Right lobe of liver (tissue), 6 donors: ENCODE data around the gene HBD. TPM values are rescaled to one million over a fixed set of nuclear protein-coding genes. Genes with fewer than 3 reads are reported as not detected.

Experiments used
- ATAC-seq, 4 donors: fragments of 200-7000 bp; cut with Tn5 transposase; one replicate each; pipeline ENCODE4 v1.9.1; 2020; ENCODE audit warnings: mild to moderate bottlenecking in 4 of 4, moderate library complexity in 4 of 4
- DNase-seq, 3 donors: peaks; one replicate each; pipeline ENCODE4 v3.0.0-alpha.2; 2020
- H3K27ac ChIP-seq, 3 donors: fragments of 200-600 bp; one replicate each; pipeline ENCODE4 v1.8.0; 2022
- H3K27me3 ChIP-seq, 2 donors: fragments of 200-600 bp; one replicate each; pipeline ENCODE4 v1.8.0; 2022
- H3K36me3 ChIP-seq, 4 donors: fragments of 200-600 bp; sonication (generic) in 1 of 4; one replicate each; pipeline versions ENCODE4 v1.5.1 to v1.8.0; 2017 to 2022; ENCODE audit warnings: control low read depth in 1 of 4
- H3K4me1 ChIP-seq, 4 donors: fragments of 200-600 bp; sonication (generic) in 1 of 4; one replicate each; pipeline versions ENCODE4 v1.5.1 to v1.8.0; 2017 to 2022; ENCODE audit warnings: control low read depth in 1 of 4
- H3K4me3 ChIP-seq, 3 donors: fragments of 200-600 bp; one replicate each; pipeline ENCODE4 v1.8.0; 2022
- H3K9me3 ChIP-seq, 4 donors: fragments of 200-600 bp; sonication (generic) in 1 of 4; one replicate each; pipeline versions ENCODE4 v1.5.1 to v1.8.0; 2017 to 2022; ENCODE audit warnings: control low read depth in 1 of 4
- CTCF ChIP-seq, 4 donors: fragments of 200-600 bp in 3 of 4; fragments of 450-650 bp in 1 of 4; IDR thresholded peaks; one replicate each; pipeline versions ENCODE4 v1.5.1 to v1.8.0; 2016 to 2022; ENCODE audit warnings: antibody characterized with exemption in 4 of 4, mild to moderate bottlenecking in 2 of 4
- POLR2A ChIP-seq: fragments of 450-650 bp; IDR thresholded peaks from one replicate; pipeline ENCODE4 v1.6.1; 2017; ENCODE audit warnings: antibody characterized with exemption, mild to moderate bottlenecking
- WGBS: methylation state at CpG from one replicate; pipeline ENCODE4 v1.1.6; 2018; ENCODE audit warnings: low coverage, low lambda C conversion rate; ENCODE audit not compliant: insufficient coverage; ENCODE audit errors: missing lambda C conversion rate; 5-methylcytosine and 5-hydroxymethylcytosine counted together
- intact Hi-C, 2 donors: fragments of 100-400 bp; cut with DNase I; formaldehyde crosslinking; loops; one replicate each; pipeline versions ENCODE4 v1.11.2 to v1.14.1; 2022
- total RNA-seq, 6 experiments: library from RNA; depleted of rRNA in 2 of 6; stranded (reverse); fragments of >200 nt in 2 of 6; fragmentation: NEBNext Ultra II Directional in 3 of 6; extraction: Animal tissue kit (Norgen Biotek cat#: 25700) in 3 of 6; gene quantifications; one replicate each; pipeline versions ENCODE4 v1.1.0 to v1.2.4, GENCODE V29; 2016 to 2023
- donor health status: DM: no; HTN: yes; CAD: no.
- donor health status: DM: no; HTN: no; CAD: no.
- donor health status: DM: no; HTN: no; CAD: no.
- donor health status: DM: no; HTN: yes; CAD: no.
- donor health status: DM: no; HTN: yes; CAD: no.

HBD gene
- total RNA-seq, 6 experiments from 2014 or later = 4.1 to 29.5 (median 9.7) TPM; not detected in 3

GRCh38 chr11:5232821-5233220 is 1.5 kb downstream of the HBD start:
- Histone ChIP-seq H3K27me3 (no peaks in the 10 kb centered on the region), H3K9me3 (no peaks in the 10 kb centered on the region), H3K4me3 (no peak overlapping the region), H3K4me1 (no peaks in the 10 kb centered on the region), H3K27ac (no peak overlapping the region), H3K36me3 (no peaks in the 10 kb centered on the region)
- intact Hi-C loops = no loop called here
- WGBS = 89% methylated on average over 1 of the region's 2 CpGs
- ATAC-seq = no peak
- no peak for DNase-seq
- TF ChIP-seq POLR2A (no peak), CTCF (IDR thresholded peaks at IDR 0.05) (no peak)

GRCh38 chr11:5232176-5232575 is 2.1 kb downstream of the HBD start:
- Histone ChIP-seq H3K4me3 (no peak overlapping the region), H3K36me3 (no peaks in the 10 kb centered on the region), H3K9me3 (no peaks in the 10 kb centered on the region), H3K27ac (no peak overlapping the region), H3K4me1 (no peaks in the 10 kb centered on the region), H3K27me3 (no peaks in the 10 kb centered on the region)
- no peak for TF ChIP-seq POLR2A
- no peak for TF ChIP-seq CTCF (IDR thresholded peaks at IDR 0.05)
- intact Hi-C loops = no loop called here
- 45% methylated on average over 3 of the region's 3 CpGs for WGBS
- ATAC-seq = peak in 2 of 4 donors; percentile 30 to 56
- DNase-seq = no peak

- H3K27me3 ChIP-seq = no peaks in the 10 kb centered on the region
- no peak for ATAC-seq
- no peaks in the 10 kb centered on the region for H3K4me1 ChIP-seq
- 64% methylated on average over 2 of the region's 2 CpGs for WGBS
- H3K4me3 ChIP-seq = no peak overlapping the region
- no peak overlapping the region for H3K27ac ChIP-seq
- intact Hi-C loops = no loop called here
- no peak for DNase-seq
- H3K9me3 ChIP-seq = no peaks in the 10 kb centered on the region
- H3K36me3 ChIP-seq = no peaks in the 10 kb centered on the region
- TF ChIP-seq POLR2A = no peak
Observed at GRCh38 chr11:5231111-5231510, 3.2 kb downstream of the HBD start.

DNA sequence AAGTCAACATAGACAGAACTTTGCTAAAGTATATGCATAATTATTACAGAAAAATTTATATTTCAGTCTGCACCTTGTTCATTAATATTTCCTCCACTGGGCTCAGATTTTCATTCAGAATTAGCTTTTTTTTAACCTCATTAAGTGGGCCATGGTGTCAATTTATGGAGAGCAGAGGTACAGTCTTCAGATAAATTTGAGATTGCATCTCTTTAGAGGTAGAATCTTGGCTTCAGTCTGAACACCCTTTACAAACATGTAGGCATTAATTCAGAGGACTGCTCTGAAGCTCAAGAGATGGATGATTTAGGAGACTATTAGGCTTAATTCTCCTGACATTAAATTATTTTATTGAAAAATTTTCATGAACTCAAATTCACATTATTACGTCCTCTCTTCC is 4.0 kb downstream of the HBD start:
- ATAC-seq = no peak
- TF ChIP-seq POLR2A (no peak), CTCF (IDR thresholded peaks at IDR 0.05) (no peak)
- Histone ChIP-seq H3K4me1 (no peaks in the 10 kb centered on the region), H3K27ac (no peak overlapping the region), H3K9me3 (no peaks in the 10 kb centered on the region), H3K4me3 (no peak overlapping the region), H3K36me3 (no peaks in the 10 kb centered on the region), H3K27me3 (no peaks in the 10 kb centered on the region)
- intact Hi-C loops = no loop called here
- 82% methylated on average over 1 of the region's 1 CpG for WGBS
- no peak for DNase-seq

DNA sequence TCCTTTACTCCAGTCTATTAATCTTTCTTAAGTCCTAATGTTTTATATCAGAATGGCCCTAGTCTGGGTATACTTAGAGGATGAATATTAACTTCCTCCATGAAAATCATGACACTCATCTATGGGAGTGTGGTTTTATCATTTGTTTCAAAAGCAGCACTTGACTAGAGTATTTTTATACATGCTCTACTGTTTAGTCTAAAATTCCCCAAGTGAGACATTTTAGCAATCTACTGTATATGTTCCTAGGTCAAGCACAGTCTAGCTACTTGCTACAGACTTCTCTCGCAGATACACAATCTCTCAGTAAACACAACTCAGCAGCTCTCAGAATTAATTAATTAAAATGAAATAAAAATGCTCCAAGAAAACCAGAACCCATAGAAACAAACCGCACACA is 4.5 kb downstream of the HBD start:
- WGBS = 60% methylated on average over 2 of the region's 2 CpGs
- DNase-seq = no peak
- no peak overlapping the region for H3K27ac ChIP-seq
- no peaks in the 10 kb centered on the region for H3K36me3 ChIP-seq
- no peak for TF ChIP-seq CTCF (IDR thresholded peaks at IDR 0.05)
- TF ChIP-seq POLR2A = no peak
- ATAC-seq = no peak
- intact Hi-C loops = no loop called here
- no peaks in the 10 kb centered on the region for H3K4me1 ChIP-seq
- H3K27me3 ChIP-seq = no peaks in the 10 kb centered on the region
- H3K4me3 ChIP-seq = no peak overlapping the region
- no peaks in the 10 kb centered on the region for H3K9me3 ChIP-seq
